ENCODE measurements around the gene PTCHD1.

The PTCHD1 gene

DNA sequence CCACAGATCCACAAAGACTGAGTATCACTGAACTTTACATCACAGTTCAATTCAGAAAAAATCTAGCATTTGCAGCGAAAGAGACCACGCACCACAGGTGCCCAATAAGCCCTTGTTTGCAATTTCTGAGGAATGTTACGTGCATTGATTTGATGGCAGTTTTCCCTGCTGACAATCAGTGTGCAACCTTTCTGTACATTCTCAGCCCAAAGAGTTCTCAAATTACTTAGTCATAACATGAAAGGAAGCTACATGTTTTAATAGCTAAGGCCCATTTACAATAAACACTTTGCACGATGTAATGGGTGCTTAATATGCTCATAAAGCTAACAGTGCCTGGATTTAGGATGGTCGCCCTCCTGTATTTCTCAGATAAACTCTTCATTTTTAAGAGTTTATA is 47.9 kb downstream of the PTCHD1 start:
- no peaks in the 10 kb centered on the region for H3K27me3 ChIP-seq (ENCODE audit: control insufficient read depth, insufficient read depth, low read length)

DNA sequence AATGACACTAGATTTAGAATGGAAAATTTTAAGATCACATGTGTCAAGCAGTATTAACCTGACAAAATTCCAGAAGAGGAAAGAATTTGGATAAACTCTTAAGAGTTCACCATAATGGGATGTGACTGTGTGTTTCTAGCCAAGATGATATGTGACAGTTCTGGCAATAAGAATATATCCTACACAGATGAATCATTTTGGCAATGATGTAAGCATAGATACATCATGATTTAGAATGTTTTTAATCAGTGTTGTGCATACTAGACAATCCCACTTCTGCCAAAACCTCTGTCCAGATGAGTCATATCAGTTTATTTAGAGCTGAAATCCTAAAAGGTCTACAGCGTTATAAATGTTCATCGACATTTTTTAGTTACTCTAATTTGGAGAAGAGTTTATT is 48.8 kb downstream of the PTCHD1 start:
- Histone ChIP-seq H3K27me3 (ENCODE audit: control insufficient read depth, insufficient read depth, low read length) (no peaks in the 10 kb centered on the region), H3K4me3 (ENCODE audit: low read depth, low read length) (no peak overlapping the region), H3K9me3 (ENCODE audit: control insufficient read depth, low read length) (no peaks in the 10 kb centered on the region), H3K4me1 (no peaks in the 10 kb centered on the region), H3K9ac (no peak overlapping the region), H3K79me2 (no peaks in the 10 kb centered on the region), H3K4me2 (ENCODE audit: low read length) (no peak overlapping the region), H3K27ac (no peak overlapping the region), H3K36me3 (ENCODE audit: control insufficient read depth, insufficient read depth, low read length) (no peaks in the 10 kb centered on the region), H2AFZ (no peak overlapping the region)
- TF ChIP-seq, protein P1, sequence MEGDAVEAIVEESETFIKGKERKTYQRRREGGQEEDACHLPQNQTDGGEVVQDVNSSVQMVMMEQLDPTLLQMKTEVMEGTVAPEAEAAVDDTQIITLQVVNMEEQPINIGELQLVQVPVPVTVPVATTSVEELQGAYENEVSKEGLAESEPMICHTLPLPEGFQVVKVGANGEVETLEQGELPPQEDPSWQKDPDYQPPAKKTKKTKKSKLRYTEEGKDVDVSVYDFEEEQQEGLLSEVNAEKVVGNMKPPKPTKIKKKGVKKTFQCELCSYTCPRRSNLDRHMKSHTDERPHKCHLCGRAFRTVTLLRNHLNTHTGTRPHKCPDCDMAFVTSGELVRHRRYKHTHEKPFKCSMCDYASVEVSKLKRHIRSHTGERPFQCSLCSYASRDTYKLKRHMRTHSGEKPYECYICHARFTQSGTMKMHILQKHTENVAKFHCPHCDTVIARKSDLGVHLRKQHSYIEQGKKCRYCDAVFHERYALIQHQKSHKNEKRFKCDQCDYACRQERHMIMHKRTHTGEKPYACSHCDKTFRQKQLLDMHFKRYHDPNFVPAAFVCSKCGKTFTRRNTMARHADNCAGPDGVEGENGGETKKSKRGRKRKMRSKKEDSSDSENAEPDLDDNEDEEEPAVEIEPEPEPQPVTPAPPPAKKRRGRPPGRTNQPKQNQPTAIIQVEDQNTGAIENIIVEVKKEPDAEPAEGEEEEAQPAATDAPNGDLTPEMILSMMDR (IDR thresholded peaks at IDR 0.05) = no peak

More for the DNA sequence above, 47.9 kb downstream of the PTCHD1 start:
- no peak overlapping the region for H2AFZ ChIP-seq
- H3K27ac ChIP-seq = no peak overlapping the region
- no peaks in the 10 kb centered on the region for H3K4me1 ChIP-seq
- H3K9me3 ChIP-seq (ENCODE audit: control insufficient read depth, low read length) = no peaks in the 10 kb centered on the region
- no peaks in the 10 kb centered on the region for H3K36me3 ChIP-seq (ENCODE audit: control insufficient read depth, insufficient read depth, low read length)
- H3K9ac ChIP-seq = no peak overlapping the region
- H3K4me2 ChIP-seq (ENCODE audit: low read length) = no peak overlapping the region
- H3K79me2 ChIP-seq = no peaks in the 10 kb centered on the region
- TF ChIP-seq, protein P1 (IDR thresholded peaks at IDR 0.05) = no peak
- no peak overlapping the region for H3K4me3 ChIP-seq (ENCODE audit: low read depth, low read length)

DNA sequence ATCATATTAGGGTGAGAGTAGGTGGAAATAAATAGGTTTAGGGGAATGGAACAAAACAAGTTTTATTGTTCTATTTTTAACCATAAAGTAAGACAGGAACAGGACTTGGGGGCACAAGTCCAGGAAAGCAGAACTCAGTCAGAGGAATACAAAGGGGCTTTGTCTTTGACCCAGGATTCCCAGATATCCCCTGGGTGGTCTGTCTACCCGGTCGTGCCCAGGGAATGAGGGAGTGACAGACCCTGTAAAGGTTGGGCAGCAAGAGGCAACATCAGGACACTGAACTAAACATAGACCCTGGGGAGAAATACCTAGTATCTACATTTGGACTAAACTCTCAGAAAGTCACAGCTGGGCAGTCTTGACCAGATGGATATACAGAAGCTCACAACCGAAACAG is 50.6 kb downstream of the PTCHD1 start:
- H3K27me3 ChIP-seq (ENCODE audit: control insufficient read depth, insufficient read depth, low read length) = no peaks in the 10 kb centered on the region
- H3K4me1 ChIP-seq = no peaks in the 10 kb centered on the region
- H3K9me3 ChIP-seq (ENCODE audit: control insufficient read depth, low read length) = no peaks in the 10 kb centered on the region
- no peak overlapping the region for H2AFZ ChIP-seq
- no peaks in the 10 kb centered on the region for H3K36me3 ChIP-seq (ENCODE audit: control insufficient read depth, insufficient read depth, low read length)
- no peak overlapping the region for H3K4me3 ChIP-seq (ENCODE audit: low read depth, low read length)
- TF ChIP-seq, protein P1 (IDR thresholded peaks at IDR 0.05) = no peak
- no peak overlapping the region for H3K4me2 ChIP-seq (ENCODE audit: low read length)
- H3K9ac ChIP-seq = no peak overlapping the region
- no peak overlapping the region for H3K27ac ChIP-seq
- no peaks in the 10 kb centered on the region for H3K79me2 ChIP-seq

DNA sequence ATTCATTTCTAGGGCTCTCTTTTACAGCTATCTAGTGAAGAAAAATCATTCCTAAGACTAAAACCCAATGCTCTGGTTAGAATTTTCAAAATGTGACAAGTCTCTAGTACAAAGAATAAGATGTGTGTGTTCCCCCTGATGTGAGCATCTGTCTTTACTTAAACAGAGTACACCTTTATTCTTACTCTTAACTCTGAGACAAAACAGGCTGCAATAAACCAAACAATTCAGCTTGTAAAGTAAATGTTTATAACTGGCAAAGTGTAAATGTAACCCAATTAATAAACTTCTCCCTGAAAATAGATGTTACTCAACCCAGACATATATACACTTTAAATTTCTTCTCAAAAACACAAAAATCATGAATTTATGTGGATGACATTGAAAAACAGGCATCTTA is 51.6 kb downstream of the PTCHD1 start:
- no peaks in the 10 kb centered on the region for H3K36me3 ChIP-seq (ENCODE audit: control insufficient read depth, insufficient read depth, low read length)
- no peak overlapping the region for H3K4me2 ChIP-seq (ENCODE audit: low read length)
- H3K4me1 ChIP-seq = no peaks in the 10 kb centered on the region
- H3K9me3 ChIP-seq (ENCODE audit: control insufficient read depth, low read length) = no peaks in the 10 kb centered on the region
- no peaks in the 10 kb centered on the region for H3K79me2 ChIP-seq
- H3K4me3 ChIP-seq (ENCODE audit: low read depth, low read length) = no peak overlapping the region
- TF ChIP-seq, protein P1 (IDR thresholded peaks at IDR 0.05) = no peak
- H3K27me3 ChIP-seq (ENCODE audit: control insufficient read depth, insufficient read depth, low read length) = no peaks in the 10 kb centered on the region
- no peak overlapping the region for H2AFZ ChIP-seq
- no peak overlapping the region for H3K9ac ChIP-seq
- H3K27ac ChIP-seq = no peak overlapping the region

DNA sequence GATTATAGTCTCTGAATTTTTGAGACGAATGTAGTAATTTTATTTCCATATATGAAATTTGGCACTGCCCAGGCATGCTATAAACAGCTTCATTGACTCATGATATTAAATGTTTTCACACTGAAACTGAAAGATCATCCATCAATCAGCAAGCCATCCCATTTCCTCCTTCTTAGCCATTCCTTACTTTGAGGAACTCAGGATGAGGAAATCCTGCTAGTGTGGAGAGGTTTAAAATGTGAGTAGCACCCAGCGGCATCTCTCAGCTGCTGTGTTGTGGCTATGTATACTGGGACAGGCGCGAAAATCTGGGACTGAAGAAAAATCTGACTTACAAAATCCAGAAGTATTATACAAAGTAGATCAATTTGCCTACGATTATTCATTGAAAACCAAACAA is 52.1 kb downstream of the PTCHD1 start:
- H3K9ac ChIP-seq = no peak overlapping the region
- no peaks in the 10 kb centered on the region for H3K4me1 ChIP-seq
- no peaks in the 10 kb centered on the region for H3K79me2 ChIP-seq
- no peak overlapping the region for H3K27ac ChIP-seq
- H3K9me3 ChIP-seq (ENCODE audit: control insufficient read depth, low read length) = no peaks in the 10 kb centered on the region
- no peak overlapping the region for H3K4me2 ChIP-seq (ENCODE audit: low read length)
- no peaks in the 10 kb centered on the region for H3K36me3 ChIP-seq (ENCODE audit: control insufficient read depth, insufficient read depth, low read length)
- no peak overlapping the region for H3K4me3 ChIP-seq (ENCODE audit: low read depth, low read length)
- TF ChIP-seq, protein P1 (IDR thresholded peaks at IDR 0.05) = no peak
- no peaks in the 10 kb centered on the region for H3K27me3 ChIP-seq (ENCODE audit: control insufficient read depth, insufficient read depth, low read length)
- H2AFZ ChIP-seq = no peak overlapping the region
